Breast epithelium (tissue), 3 donors: Measurements from ENCODE around the gene NUP210.

Experiments
- CTCF ChIP-seq, 3 donors: fragments of 450-650 bp; IDR thresholded peaks; one replicate each; pipeline ENCODE4 v1.5.1; 2016 to 2017; ENCODE audit warnings: antibody characterized with exemption in 3 of 3, mild to moderate bottlenecking in 3 of 3, moderate library complexity in 3 of 3
- POLR2A ChIP-seq: fragments of 450-650 bp; IDR thresholded peaks from one replicate; pipeline ENCODE4 v1.6.1; 2016; ENCODE audit warnings: antibody characterized with exemption, mild to moderate bottlenecking, moderate library complexity
- POLR2AphosphoS5 ChIP-seq, 3 donors: sonication (generic); formaldehyde crosslinking; IDR thresholded peaks; one replicate each; pipeline ENCODE4 v1.6.1; 2017; ENCODE audit warnings: antibody characterized with exemption in 3 of 3

- TF ChIP-seq CTCF (IDR thresholded peaks at IDR 0.05): no peak
- no peak for TF ChIP-seq POLR2A
- no peak for TF ChIP-seq POLR2AphosphoS5 (IDR thresholded peaks at IDR 0.05)
Observed at GRCh38 chr3:13462822-13463221, 42.7 kb upstream of the NUP210 start.
